ENCODE data around the gene LIAS. TPM values are rescaled to one million over a fixed set of nuclear protein-coding genes. Genes with fewer than 3 reads are reported as not detected.

The LIAS gene
- total RNA-seq, 4 donors from 2014 or later = 2.6 to 27.3 (median 13.0) TPM

DNA sequence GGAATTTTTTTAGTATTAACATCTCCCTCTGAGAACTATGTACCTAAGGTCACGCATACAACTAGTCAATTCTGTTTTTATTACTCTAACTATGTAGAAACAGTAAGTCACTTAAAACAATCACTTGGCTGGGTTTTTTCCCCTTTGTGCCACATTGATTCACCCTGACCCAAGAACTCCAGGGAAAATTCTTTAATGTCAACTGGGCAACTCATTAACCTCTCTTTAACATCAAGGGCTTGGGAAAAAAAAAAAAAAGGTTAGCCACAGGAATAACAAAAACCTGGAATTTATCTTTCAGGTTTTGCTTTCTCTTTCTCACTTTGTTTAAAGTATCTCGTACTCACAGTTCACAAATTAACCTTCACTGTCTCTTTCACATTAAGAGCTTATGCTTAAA, 8.2 kb upstream of the LIAS start:
- intact Hi-C loops (cut with DNase I; ENCODE audit: low total_unique reads) = no loop called here
- DNase-seq = no peak
- no peak overlapping the region for H3K27ac ChIP-seq
- H3K4me1 ChIP-seq = peaks cover 4 to 14% (median 12%) of the 10 kb centered on the region in 4 donors
- no peaks in the 10 kb centered on the region for H3K9me3 ChIP-seq
- peaks cover 0 to 40% (median 17%) of the 10 kb centered on the region in 4 donors for H3K36me3 ChIP-seq
- in situ Hi-C loops (cut with MboI; ENCODE audit: low pct_ligation_motif_present in 1 of 4, low pct_unique_long_range_greater_than_20kb in 1 of 4, low sequenced_read_pairs in 3 of 4) = no loop called here
- H3K4me3 ChIP-seq = no peak overlapping the region
- TF ChIP-seq EP300 (IDR thresholded peaks at IDR 0.05; ENCODE audit: low read depth) (no peak), POLR2A (IDR thresholded peaks at IDR 0.05) (no peak), POLR2AphosphoS5 (IDR thresholded peaks at IDR 0.05) (no peak)
- TF ChIP-seq, protein P1, sequence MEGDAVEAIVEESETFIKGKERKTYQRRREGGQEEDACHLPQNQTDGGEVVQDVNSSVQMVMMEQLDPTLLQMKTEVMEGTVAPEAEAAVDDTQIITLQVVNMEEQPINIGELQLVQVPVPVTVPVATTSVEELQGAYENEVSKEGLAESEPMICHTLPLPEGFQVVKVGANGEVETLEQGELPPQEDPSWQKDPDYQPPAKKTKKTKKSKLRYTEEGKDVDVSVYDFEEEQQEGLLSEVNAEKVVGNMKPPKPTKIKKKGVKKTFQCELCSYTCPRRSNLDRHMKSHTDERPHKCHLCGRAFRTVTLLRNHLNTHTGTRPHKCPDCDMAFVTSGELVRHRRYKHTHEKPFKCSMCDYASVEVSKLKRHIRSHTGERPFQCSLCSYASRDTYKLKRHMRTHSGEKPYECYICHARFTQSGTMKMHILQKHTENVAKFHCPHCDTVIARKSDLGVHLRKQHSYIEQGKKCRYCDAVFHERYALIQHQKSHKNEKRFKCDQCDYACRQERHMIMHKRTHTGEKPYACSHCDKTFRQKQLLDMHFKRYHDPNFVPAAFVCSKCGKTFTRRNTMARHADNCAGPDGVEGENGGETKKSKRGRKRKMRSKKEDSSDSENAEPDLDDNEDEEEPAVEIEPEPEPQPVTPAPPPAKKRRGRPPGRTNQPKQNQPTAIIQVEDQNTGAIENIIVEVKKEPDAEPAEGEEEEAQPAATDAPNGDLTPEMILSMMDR (IDR thresholded peaks at IDR 0.05) = no peak
- 18 to 41% methylated on average over 1 to 2 of the region's 2 CpGs for WGBS, 2 donors (ENCODE audit: low coverage in 1 of 2)
- H3K27me3 ChIP-seq = no peaks in the 10 kb centered on the region

DNA sequence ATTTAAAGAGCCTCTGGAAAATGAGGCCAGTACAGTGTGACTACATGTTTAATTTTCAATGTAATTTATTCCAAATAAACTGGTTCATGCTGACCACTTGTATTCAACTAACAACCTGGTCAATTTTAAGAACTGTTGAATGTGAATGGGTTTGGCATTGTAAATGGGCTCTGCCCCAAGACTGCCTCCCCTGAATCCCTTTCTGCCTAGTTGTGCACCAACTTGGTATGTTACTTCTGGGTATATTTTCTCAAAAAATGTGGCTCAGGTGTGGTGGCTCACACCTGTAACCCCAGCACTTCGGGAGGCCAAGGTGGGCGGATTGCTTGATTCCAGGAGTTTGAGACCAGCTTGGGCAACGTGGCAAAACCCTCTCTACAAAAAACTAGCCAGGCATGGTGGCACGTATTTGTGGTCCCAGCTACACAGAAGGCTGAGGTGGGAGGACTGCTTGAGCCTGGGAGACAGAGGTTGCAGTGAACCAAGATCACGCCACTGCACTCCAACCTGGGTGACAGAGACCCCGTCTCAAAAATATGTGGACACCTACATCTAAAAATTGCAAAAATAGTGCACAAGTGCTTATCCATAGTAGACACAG, 7.3 kb upstream of the LIAS start:
- WGBS, 2 donors (ENCODE audit: low coverage in 1 of 2) = 60 to 87% methylated on average over 1 to 6 of the region's 6 CpGs
- intact Hi-C loops (cut with DNase I; ENCODE audit: low total_unique reads) (no loop called here), in situ Hi-C loops (cut with MboI; ENCODE audit: low pct_ligation_motif_present in 1 of 4, low pct_unique_long_range_greater_than_20kb in 1 of 4, low sequenced_read_pairs in 3 of 4) (no loop called here)
- H3K4me1 ChIP-seq = peaks cover 4 to 18% (median 15%) of the 10 kb centered on the region in 4 donors
- H3K27ac ChIP-seq = no peak overlapping the region
- TF ChIP-seq EP300 (IDR thresholded peaks at IDR 0.05; ENCODE audit: low read depth) = no peak
- TF ChIP-seq POLR2A (IDR thresholded peaks at IDR 0.05) = no peak
- TF ChIP-seq, protein P1 (IDR thresholded peaks at IDR 0.05) = no peak
- TF ChIP-seq POLR2AphosphoS5 (IDR thresholded peaks at IDR 0.05) = no peak
- DNase-seq = no peak
- H3K9me3 ChIP-seq = no peaks in the 10 kb centered on the region
- H3K4me3 ChIP-seq = no peak overlapping the region
- peaks cover 0 to 49% (median 22%) of the 10 kb centered on the region in 4 donors for H3K36me3 ChIP-seq
- H3K27me3 ChIP-seq = no peaks in the 10 kb centered on the region

DNA sequence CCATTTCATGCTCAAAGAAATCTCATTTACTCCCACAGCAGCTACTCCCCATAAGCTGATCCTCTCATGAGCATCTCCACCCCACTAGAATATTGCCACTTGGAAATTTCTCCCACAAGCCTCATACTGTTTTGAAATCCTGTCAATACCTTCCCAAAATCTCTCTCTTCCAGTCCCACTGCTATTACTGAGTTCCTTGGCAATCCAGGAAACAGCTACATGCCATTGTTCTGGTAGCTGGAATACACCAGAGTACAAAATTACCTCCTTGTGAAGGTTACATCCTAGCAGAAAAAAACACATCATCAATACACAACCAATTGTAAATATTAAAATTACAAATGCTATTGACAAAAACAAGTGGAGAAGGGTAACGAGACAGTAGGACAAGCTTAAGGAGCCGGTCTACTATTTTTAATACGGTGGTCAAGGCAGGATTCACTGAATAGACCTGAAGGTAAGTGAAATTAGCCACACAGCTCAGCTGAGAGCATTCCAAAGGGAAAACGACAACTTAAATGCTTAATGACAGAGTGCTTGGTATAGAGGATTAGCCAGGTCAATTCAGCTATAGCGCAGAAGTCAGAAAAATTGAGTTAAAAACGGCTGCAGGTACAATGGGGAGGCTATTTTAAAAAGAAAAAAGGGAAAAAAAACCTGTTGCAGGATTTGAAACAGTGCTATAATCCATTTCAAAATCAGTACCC, 6.5 kb upstream of the LIAS start:
- peaks cover 0 to 57% (median 24%) of the 10 kb centered on the region in 4 donors for H3K36me3 ChIP-seq
- H3K27ac ChIP-seq = no peak overlapping the region
- H3K27me3 ChIP-seq = no peaks in the 10 kb centered on the region
- WGBS, 2 donors (ENCODE audit: low coverage in 1 of 2) = 77 to 85% methylated on average over 5 to 6 of the region's 6 CpGs
- intact Hi-C loops (cut with DNase I; ENCODE audit: low total_unique reads) (no loop called here), in situ Hi-C loops (cut with MboI; ENCODE audit: low pct_ligation_motif_present in 1 of 4, low pct_unique_long_range_greater_than_20kb in 1 of 4, low sequenced_read_pairs in 3 of 4) (no loop called here)
- no peak overlapping the region for H3K4me3 ChIP-seq
- H3K9me3 ChIP-seq = no peaks in the 10 kb centered on the region
- H3K4me1 ChIP-seq = peaks cover 2 to 24% (median 18%) of the 10 kb centered on the region in 4 donors
- TF ChIP-seq POLR2AphosphoS5 (IDR thresholded peaks at IDR 0.05) (no peak), POLR2A (IDR thresholded peaks at IDR 0.05) (no peak), EP300 (IDR thresholded peaks at IDR 0.05; ENCODE audit: low read depth) (no peak)
- TF ChIP-seq, protein P1 (IDR thresholded peaks at IDR 0.05) = no peak
- DNase-seq = no peak

DNA sequence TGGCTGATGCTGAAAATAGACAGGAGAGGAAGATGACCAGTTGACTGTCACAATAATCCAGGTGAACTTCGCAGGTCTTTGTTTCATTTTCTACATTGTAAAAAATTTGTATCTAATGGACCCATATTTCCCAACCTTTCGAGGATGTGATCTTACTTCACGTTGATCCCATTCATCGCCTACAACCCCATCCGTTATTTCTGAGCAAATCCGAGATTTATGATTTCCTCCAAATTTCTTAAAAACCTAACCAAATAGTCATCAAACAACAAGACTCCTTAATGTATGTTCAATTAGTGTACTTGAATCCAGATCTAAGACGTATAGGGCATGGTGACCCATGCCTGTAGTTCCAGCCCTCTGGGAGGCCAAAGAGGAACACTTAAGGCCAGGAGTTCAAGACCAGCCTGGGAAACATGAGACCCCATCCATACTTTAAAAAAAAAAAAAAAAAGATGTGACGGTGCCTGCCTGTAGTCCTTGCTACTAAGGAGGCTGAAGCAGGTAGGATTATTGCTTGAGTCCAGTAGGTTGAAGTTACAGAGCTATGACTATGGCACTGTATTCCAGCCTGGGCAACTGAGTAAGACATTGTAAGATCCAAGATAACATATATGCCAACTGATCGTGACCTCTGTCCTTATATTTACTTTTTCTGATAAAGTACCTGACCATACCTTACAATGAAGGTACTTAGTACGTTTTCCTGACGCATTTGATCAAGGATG, 5.8 kb upstream of the LIAS start:
- H3K27me3 ChIP-seq = no peaks in the 10 kb centered on the region
- DNase-seq = no peak
- no peak overlapping the region for H3K27ac ChIP-seq
- intact Hi-C loops (cut with DNase I; ENCODE audit: low total_unique reads) (no loop called here), in situ Hi-C loops (cut with MboI; ENCODE audit: low pct_ligation_motif_present in 1 of 4, low pct_unique_long_range_greater_than_20kb in 1 of 4, low sequenced_read_pairs in 3 of 4) (no loop called here)
- no peak overlapping the region for H3K4me3 ChIP-seq
- no peaks in the 10 kb centered on the region for H3K9me3 ChIP-seq
- WGBS, 2 donors (ENCODE audit: low coverage in 1 of 2) = 87 to 94% methylated on average over 6 to 11 of the region's 11 CpGs
- H3K36me3 ChIP-seq = peaks cover 0 to 61% (median 24%) of the 10 kb centered on the region in 4 donors
- H3K4me1 ChIP-seq = peaks cover 0 to 24% (median 18%) of the 10 kb centered on the region in 4 donors
- TF ChIP-seq POLR2AphosphoS5 (IDR thresholded peaks at IDR 0.05) = no peak
- no peak for TF ChIP-seq POLR2A (IDR thresholded peaks at IDR 0.05)
- TF ChIP-seq EP300 (IDR thresholded peaks at IDR 0.05; ENCODE audit: low read depth) = no peak
- TF ChIP-seq, protein P1 (IDR thresholded peaks at IDR 0.05) = no peak

Measured in transverse colon (tissue), 4 donors.